ENCODE data around the gene ATP2A1.
"Not testable (repeated sequence)": the region's sequence is repeated elsewhere in the genome, so short reads cannot be mapped to it uniquely, and the experiment has no call there.

ATP2A1 gene

GRCh38 chr16:28883221-28883996 lies 5.1 kb downstream of the ATP2A1 start:
- no peak for DNase-seq

- DNase-seq = no peak
Measured at GRCh38 chr16:28884045-28884444, 5.8 kb downstream of the ATP2A1 start.

GRCh38 chr16:28886945-28887344 lies 8.7 kb downstream of the ATP2A1 start:
- no peak for DNase-seq

GRCh38 chr16:28890355-28890754 lies 12.1 kb downstream of the ATP2A1 start:
- not testable (repeated sequence) for DNase-seq

GRCh38 chr16:28891964-28892890 lies 13.9 kb downstream of the ATP2A1 start:
- DNase-seq = no peak

- DNase-seq = no peak
Measured at GRCh38 chr16:28893291-28893690, 15.0 kb downstream of the ATP2A1 start.

- DNase-seq = no peak
Measured at GRCh38 chr16:28895609-28896008, 17.3 kb downstream of the ATP2A1 start.

- no peak for DNase-seq
Measured at GRCh38 chr16:28897826-28898225, 19.5 kb downstream of the ATP2A1 start.

GRCh38 chr16:28898266-28898665 lies 20.0 kb downstream of the ATP2A1 start:
- no peak for DNase-seq

GRCh38 chr16:28898942-28899341 lies 20.7 kb downstream of the ATP2A1 start:
- no peak for DNase-seq

GRCh38 chr16:28899882-28900590 lies 21.7 kb downstream of the ATP2A1 start:
- DNase-seq = no peak

- no peak for DNase-seq
Measured at GRCh38 chr16:28900601-28901000, 22.3 kb downstream of the ATP2A1 start.

- no peak for DNase-seq
Measured at GRCh38 chr16:28901862-28902261, 23.6 kb downstream of the ATP2A1 start.

GRCh38 chr16:28902909-28903308 lies 24.6 kb downstream of the ATP2A1 start:
- no peak for DNase-seq

GRCh38 chr16:28903344-28904042 lies 25.2 kb downstream of the ATP2A1 start:
- DNase-seq = no peak

GRCh38 chr16:28904363-28904762 lies 26.1 kb downstream of the ATP2A1 start:
- DNase-seq = no peak

GRCh38 chr16:28904828-28905227 lies 26.5 kb downstream of the ATP2A1 start:
- DNase-seq = no peak

- no peak for DNase-seq
Measured at GRCh38 chr16:28905229-28905754, 27.0 kb downstream of the ATP2A1 start.

- DNase-seq = no peak
Measured at GRCh38 chr16:28905800-28906372, 27.6 kb downstream of the ATP2A1 start.

- DNase-seq = no peak
Measured at GRCh38 chr16:28910086-28911031, 32.1 kb downstream of the ATP2A1 start.

- DNase-seq = no peak
Measured at GRCh38 chr16:28912558-28912957, 34.3 kb downstream of the ATP2A1 start.

All from NCI-H2171 (cell line).